IgD-negative memory B cell (primary cell): ENCODE results near the gene DUOX2. TPM values are rescaled to one million over a fixed set of nuclear protein-coding genes. Genes with fewer than 3 reads are reported as not detected.

Experiments
- H3K27ac Mint-ChIP-seq, 3 donors: one replicate each; pipeline ENCODE4 v1.8.0; 2020 to 2022; ENCODE audit warnings: mild to moderate bottlenecking in 3 of 3, mixed read lengths in 3 of 3, moderate library complexity in 1 of 3
- H3K27me3 Mint-ChIP-seq: one replicate; pipeline ENCODE4 v1.8.0; 2021; ENCODE audit warnings: mixed read lengths
- H3K36me3 Mint-ChIP-seq: one replicate; pipeline ENCODE4 v1.8.0; 2020; ENCODE audit warnings: mild to moderate bottlenecking, mixed read lengths
- H3K4me1 Mint-ChIP-seq, 3 donors: one replicate each; pipeline ENCODE4 v1.8.0; 2020 to 2022; ENCODE audit warnings: mixed read lengths in 3 of 3, mild to moderate bottlenecking in 1 of 3
- H3K4me3 Mint-ChIP-seq, 4 donors: one replicate each; pipeline ENCODE4 v1.8.0; 2020 to 2022; ENCODE audit warnings: mild to moderate bottlenecking in 4 of 4, mixed read lengths in 4 of 4, moderate library complexity in 3 of 4
- H3K9me3 Mint-ChIP-seq, 3 donors: one replicate each; pipeline ENCODE4 v1.8.0; 2020 to 2021; ENCODE audit warnings: mixed read lengths in 3 of 3, mild to moderate bottlenecking in 1 of 3
- polyA plus RNA-seq: library from polyadenylated mRNA; unstranded; fragments of 300-500 nt; fragmentation: Illumina TruSeq; gene quantifications from one replicate; pipeline ENCODE4 v1.2.3, GENCODE V29; 2021

Gene DUOX2
- polyA plus RNA-seq = not detected

- peak within 1 kb of the TSS in 1 of 3 donors; percentile 36 for H3K27ac Mint-ChIP-seq
- H3K9me3 Mint-ChIP-seq = no peaks in the 10 kb centered on the region
- H3K4me3 Mint-ChIP-seq = peak within 1 kb of the TSS; percentile 60 to 82 (median 74)
- H3K36me3 Mint-ChIP-seq = no peaks in the 10 kb centered on the region
- H3K4me1 Mint-ChIP-seq = peaks cover 20 to 35% (median 20%) of the 10 kb centered on the region in 3 donors
- H3K27me3 Mint-ChIP-seq = peaks cover 73% of the 10 kb centered on the region
Observed at GRCh38 chr15:45114076-45114750, at the start of gene DUOX2, which contains the start of gene DUOXA2. TSS of gene DUOX2 (minus strand) at chr15:45114172. CDS start at chr15:45113411, 761 bp downstream. TSS of gene DUOXA2 (plus strand) at chr15:45114326. CDS start at chr15:45114606, 280 bp downstream.

- no peaks in the 10 kb centered on the region for H3K27me3 Mint-ChIP-seq
- no peaks in the 10 kb centered on the region for H3K9me3 Mint-ChIP-seq
- H3K4me3 Mint-ChIP-seq = peak overlapping the region in 1 of 4 donors; percentile 9
- H3K4me1 Mint-ChIP-seq = peaks cover 0 to 14% (median 8%) of the 10 kb centered on the region in 3 donors
- peaks cover 2% of the 10 kb centered on the region for H3K36me3 Mint-ChIP-seq
- H3K27ac Mint-ChIP-seq = peak overlapping the region in 1 of 3 donors; percentile 67
Observed at GRCh38 chr15:45163508-45163856, 49.5 kb upstream of the DUOX2 start.

GRCh38 chr15:45162771-45163507 lies 49.0 kb upstream of the DUOX2 start:
- Mint-ChIP-seq H3K27me3 (no peaks in the 10 kb centered on the region), H3K27ac (peak overlapping the region in 1 of 3 donors; percentile 51), H3K4me3 (peak overlapping the region in 1 of 4 donors; percentile 9), H3K36me3 (peaks cover 2% of the 10 kb centered on the region), H3K9me3 (no peaks in the 10 kb centered on the region), H3K4me1 (peaks cover 0 to 16% (median 8%) of the 10 kb centered on the region in 3 donors)

GRCh38 chr15:45161666-45162065 lies 47.7 kb upstream of the DUOX2 start:
- Mint-ChIP-seq H3K27ac (no peak overlapping the region), H3K4me3 (no peak overlapping the region), H3K27me3 (no peaks in the 10 kb centered on the region), H3K4me1 (peaks cover 0 to 16% (median 8%) of the 10 kb centered on the region in 3 donors), H3K9me3 (no peaks in the 10 kb centered on the region), H3K36me3 (peaks cover 2% of the 10 kb centered on the region)

- H3K4me3 Mint-ChIP-seq = no peak overlapping the region
- no peaks in the 10 kb centered on the region for H3K27me3 Mint-ChIP-seq
- H3K36me3 Mint-ChIP-seq = peaks cover 2% of the 10 kb centered on the region
- no peak overlapping the region for H3K27ac Mint-ChIP-seq
- H3K4me1 Mint-ChIP-seq = peaks cover 0 to 8% (median 3%) of the 10 kb centered on the region in 3 donors
- H3K9me3 Mint-ChIP-seq = no peaks in the 10 kb centered on the region
Observed at GRCh38 chr15:45157974-45158373, 44.0 kb upstream of the DUOX2 start.

GRCh38 chr15:45156744-45157455 lies 42.9 kb upstream of the DUOX2 start:
- Mint-ChIP-seq H3K4me1 (peaks cover 0 to 7% (median 0%) of the 10 kb centered on the region in 3 donors), H3K9me3 (no peaks in the 10 kb centered on the region), H3K27ac (no peak overlapping the region), H3K27me3 (no peaks in the 10 kb centered on the region), H3K4me3 (no peak overlapping the region), H3K36me3 (peaks cover 2% of the 10 kb centered on the region)

GRCh38 chr15:45155739-45156138 lies 41.8 kb upstream of the DUOX2 start:
- Mint-ChIP-seq H3K4me1 (peaks cover 0 to 6% (median 0%) of the 10 kb centered on the region in 3 donors), H3K36me3 (peaks cover 2% of the 10 kb centered on the region), H3K9me3 (no peaks in the 10 kb centered on the region), H3K27me3 (no peaks in the 10 kb centered on the region), H3K4me3 (peak overlapping the region in 1 of 4 donors; percentile 23), H3K27ac (no peak overlapping the region)

- Mint-ChIP-seq H3K4me1 (no peaks in the 10 kb centered on the region), H3K36me3 (no peaks in the 10 kb centered on the region), H3K9me3 (no peaks in the 10 kb centered on the region), H3K4me3 (no peak overlapping the region), H3K27me3 (no peaks in the 10 kb centered on the region), H3K27ac (no peak overlapping the region)
Observed at GRCh38 chr15:45151998-45152828, 38.2 kb upstream of the DUOX2 start.

GRCh38 chr15:45150997-45151396 lies 37.0 kb upstream of the DUOX2 start:
- H3K36me3 Mint-ChIP-seq = no peaks in the 10 kb centered on the region
- no peak overlapping the region for H3K4me3 Mint-ChIP-seq
- no peaks in the 10 kb centered on the region for H3K4me1 Mint-ChIP-seq
- no peaks in the 10 kb centered on the region for H3K9me3 Mint-ChIP-seq
- H3K27me3 Mint-ChIP-seq = peaks cover under 1% of the 10 kb centered on the region
- no peak overlapping the region for H3K27ac Mint-ChIP-seq

- no peaks in the 10 kb centered on the region for H3K9me3 Mint-ChIP-seq
- H3K27me3 Mint-ChIP-seq = peaks cover 1% of the 10 kb centered on the region
- H3K4me1 Mint-ChIP-seq = no peaks in the 10 kb centered on the region
- H3K4me3 Mint-ChIP-seq = no peak overlapping the region
- no peaks in the 10 kb centered on the region for H3K36me3 Mint-ChIP-seq
- no peak overlapping the region for H3K27ac Mint-ChIP-seq
Observed at GRCh38 chr15:45150481-45150880, 36.5 kb upstream of the DUOX2 start.

GRCh38 chr15:45149060-45149459 lies 35.1 kb upstream of the DUOX2 start:
- Mint-ChIP-seq H3K4me3 (no peak overlapping the region), H3K9me3 (no peaks in the 10 kb centered on the region), H3K27ac (no peak overlapping the region), H3K4me1 (no peaks in the 10 kb centered on the region), H3K36me3 (no peaks in the 10 kb centered on the region), H3K27me3 (peaks cover 5% of the 10 kb centered on the region)

GRCh38 chr15:45148076-45149059 lies 34.4 kb upstream of the DUOX2 start:
- H3K27ac Mint-ChIP-seq = no peak overlapping the region
- H3K27me3 Mint-ChIP-seq = peaks cover 5% of the 10 kb centered on the region
- no peaks in the 10 kb centered on the region for H3K9me3 Mint-ChIP-seq
- no peaks in the 10 kb centered on the region for H3K4me1 Mint-ChIP-seq
- no peaks in the 10 kb centered on the region for H3K36me3 Mint-ChIP-seq
- H3K4me3 Mint-ChIP-seq = peak overlapping the region in 1 of 4 donors; percentile 48

GRCh38 chr15:45147606-45148005 lies 33.6 kb upstream of the DUOX2 start:
- no peaks in the 10 kb centered on the region for H3K36me3 Mint-ChIP-seq
- H3K4me3 Mint-ChIP-seq = peak overlapping the region in 1 of 4 donors; percentile 48
- no peaks in the 10 kb centered on the region for H3K4me1 Mint-ChIP-seq
- no peaks in the 10 kb centered on the region for H3K9me3 Mint-ChIP-seq
- no peak overlapping the region for H3K27ac Mint-ChIP-seq
- H3K27me3 Mint-ChIP-seq = peaks cover 5% of the 10 kb centered on the region
